A204.1 (cell line): ENCODE measurements around the gene KANK4.

Source experiments
- FAIRE-seq: peaks from 2 replicates; lab custom pipeline; 2012; peaks lifted over from hg19 to GRCh38; lab: Jason Lieb, UNC

Gene KANK4

GRCh38 chr1:62304515-62304914 lies 14.7 kb downstream of the KANK4 start:
- FAIRE-seq, result no peak

DNA sequence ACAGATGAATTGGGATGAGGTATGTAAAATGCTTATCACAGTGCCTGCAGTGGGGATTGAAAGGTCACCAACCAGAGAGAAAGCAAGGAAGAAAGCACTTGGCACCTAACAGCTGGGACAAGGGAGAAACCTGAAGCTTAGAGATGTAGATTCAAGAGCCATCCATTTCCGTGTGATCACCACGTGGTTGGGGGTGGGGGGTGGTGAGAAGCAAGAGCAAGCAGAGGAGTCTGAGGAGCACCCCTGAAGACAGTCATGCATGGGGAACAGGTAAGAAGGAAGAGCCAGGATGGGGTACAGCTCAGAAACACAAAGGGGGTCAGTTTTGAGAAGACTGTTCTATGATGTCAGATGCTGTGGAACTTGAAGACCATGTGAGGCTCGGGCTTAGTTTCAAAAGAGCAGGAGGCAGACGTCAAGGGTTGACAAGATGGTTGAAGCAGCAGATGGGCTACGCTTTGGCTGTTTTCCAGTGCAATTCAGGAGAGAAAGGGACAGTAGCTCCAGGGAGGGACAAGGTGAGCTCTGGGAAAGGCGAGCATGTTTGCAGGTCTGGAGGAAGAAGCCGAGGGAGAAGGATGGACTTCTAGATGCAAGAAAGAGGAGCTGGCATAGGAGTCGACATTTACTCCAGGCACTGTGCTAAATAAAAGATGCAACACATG lies 17.4 kb downstream of the KANK4 start:
- FAIRE-seq, result no peak

GRCh38 chr1:62299426-62300200 lies 19.6 kb downstream of the KANK4 start:
- FAIRE-seq, result no peak

GRCh38 chr1:62295921-62296491 lies 23.2 kb downstream of the KANK4 start:
- FAIRE-seq, result no peak

- no peak for FAIRE-seq
Observed at GRCh38 chr1:62294261-62294660, 25.0 kb downstream of the KANK4 start.

GRCh38 chr1:62288662-62289061 lies 30.6 kb downstream of the KANK4 start:
- FAIRE-seq, result no peak

DNA sequence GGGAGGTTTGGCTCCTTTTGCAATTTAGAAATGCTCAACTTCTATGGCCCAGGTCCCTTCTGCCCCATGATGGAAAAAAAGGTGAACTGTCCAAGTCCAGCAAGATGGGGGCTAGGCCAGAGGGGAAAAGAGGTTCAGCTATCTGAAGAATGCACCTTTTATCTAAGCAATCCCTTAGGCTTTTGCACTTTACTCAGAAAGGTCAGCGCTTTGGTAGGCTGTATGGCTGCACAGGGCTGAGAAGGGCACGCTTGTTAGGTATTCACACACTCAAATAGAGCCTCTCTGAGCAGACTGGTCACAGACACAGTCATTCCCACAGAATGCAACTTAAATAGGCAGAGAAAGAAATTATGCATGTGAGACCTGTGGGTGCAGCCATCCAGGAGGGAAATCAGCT lies 31.0 kb downstream of the KANK4 start:
- FAIRE-seq, result no peak

DNA sequence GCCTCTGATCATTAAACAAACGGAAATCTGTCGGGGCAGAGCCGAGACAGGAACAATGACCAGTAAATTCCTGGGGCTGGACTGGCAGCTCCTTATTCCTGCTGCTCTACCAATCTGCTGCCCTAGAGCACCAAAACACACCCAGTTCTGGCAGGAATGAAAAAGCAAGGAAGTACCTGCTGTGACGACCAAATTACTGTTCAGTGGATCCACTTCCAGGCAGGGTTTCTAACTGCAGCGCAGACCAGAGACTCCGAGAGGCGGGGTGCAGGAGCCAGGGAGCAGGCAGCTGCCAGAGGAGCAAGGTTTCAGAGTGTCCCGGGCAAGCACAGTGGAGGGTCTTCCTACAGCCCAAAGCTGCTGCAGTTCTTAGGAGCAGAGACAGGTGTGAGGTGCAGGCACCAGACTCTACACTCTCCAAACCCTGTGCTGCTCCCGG lies 32.4 kb downstream of the KANK4 start:
- FAIRE-seq, result no peak

- FAIRE-seq, result no peak
Observed at GRCh38 chr1:62285984-62286785, 33.0 kb downstream of the KANK4 start.

GRCh38 chr1:62285440-62285839 lies 33.8 kb downstream of the KANK4 start:
- FAIRE-seq, result no peak

- FAIRE-seq, result no peak
Observed at GRCh38 chr1:62283986-62284385, 35.2 kb downstream of the KANK4 start.

- FAIRE-seq, result no peak
Observed at GRCh38 chr1:62282909-62283755, 36.1 kb downstream of the KANK4 start.

- FAIRE-seq, result no peak
Observed at GRCh38 chr1:62281922-62282555, 37.2 kb downstream of the KANK4 start.

DNA sequence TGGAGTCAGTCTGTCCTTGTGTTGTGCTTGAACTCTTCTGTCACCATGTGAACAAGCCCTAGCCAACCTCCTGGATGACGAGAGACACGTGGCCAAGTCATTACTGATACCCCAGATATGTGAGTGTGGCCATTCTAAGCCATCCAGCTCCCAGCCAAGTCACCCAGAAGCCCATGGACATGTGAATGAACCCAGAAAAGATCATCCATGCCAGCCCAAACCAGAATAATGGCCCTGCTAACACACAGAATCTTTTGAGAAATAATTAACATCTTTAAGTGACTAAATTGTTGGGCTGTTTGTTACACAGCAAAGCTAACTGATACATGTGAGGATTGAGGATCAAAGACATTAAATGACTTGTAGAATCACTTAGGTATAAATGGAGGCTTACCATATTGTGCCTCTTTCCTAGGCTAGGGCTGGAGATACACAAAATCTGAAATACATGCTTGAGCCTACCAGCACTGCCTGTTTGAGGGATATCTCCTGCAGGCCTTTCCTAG lies 38.2 kb downstream of the KANK4 start:
- no peak for FAIRE-seq

DNA sequence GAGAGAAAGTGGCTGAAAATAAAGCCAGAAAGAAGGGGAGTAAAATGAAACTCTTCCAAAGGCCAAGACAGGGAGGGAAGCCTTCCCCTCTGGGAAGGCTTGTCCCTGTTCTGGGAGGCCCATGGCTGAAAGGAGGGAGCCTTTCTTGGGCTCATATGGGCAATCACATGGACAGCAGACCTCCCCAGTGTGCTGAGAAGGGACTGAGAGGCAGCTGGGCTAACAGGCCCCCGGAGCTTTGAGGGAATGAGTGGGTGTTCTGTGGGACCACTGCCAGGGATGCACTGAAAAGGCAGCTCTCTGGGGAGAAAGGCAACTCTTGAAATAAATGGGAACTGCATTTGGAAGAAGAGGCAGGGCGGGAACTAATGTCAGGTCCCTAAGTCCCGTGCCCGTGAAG lies 39.1 kb downstream of the KANK4 start:
- FAIRE-seq, result no peak

- no peak for FAIRE-seq
Observed at GRCh38 chr1:62276791-62277190, 42.4 kb downstream of the KANK4 start.

- no peak for FAIRE-seq
Observed at GRCh38 chr1:62274496-62275485, 44.4 kb downstream of the KANK4 start.

DNA sequence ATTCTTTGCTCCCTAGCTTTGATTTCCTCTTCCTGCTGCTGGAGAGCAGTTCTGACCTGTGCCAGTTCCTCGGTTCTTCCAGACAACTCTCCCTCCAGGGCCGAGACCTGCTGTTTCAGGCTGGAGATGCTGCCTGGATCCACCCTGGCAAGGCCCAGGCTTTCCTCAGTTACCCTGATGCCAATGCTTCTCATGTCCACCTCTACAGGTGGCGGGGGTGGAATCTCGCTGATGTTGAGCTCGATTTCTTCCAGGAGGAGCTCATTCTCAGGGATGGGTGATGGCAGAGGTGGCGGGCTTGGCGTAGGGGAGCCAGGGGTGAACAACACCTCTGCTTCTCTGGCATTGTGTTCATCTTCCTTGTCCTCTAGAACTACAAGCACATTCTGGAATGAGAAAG lies 45.3 kb downstream of the KANK4 start:
- FAIRE-seq, result no peak

DNA sequence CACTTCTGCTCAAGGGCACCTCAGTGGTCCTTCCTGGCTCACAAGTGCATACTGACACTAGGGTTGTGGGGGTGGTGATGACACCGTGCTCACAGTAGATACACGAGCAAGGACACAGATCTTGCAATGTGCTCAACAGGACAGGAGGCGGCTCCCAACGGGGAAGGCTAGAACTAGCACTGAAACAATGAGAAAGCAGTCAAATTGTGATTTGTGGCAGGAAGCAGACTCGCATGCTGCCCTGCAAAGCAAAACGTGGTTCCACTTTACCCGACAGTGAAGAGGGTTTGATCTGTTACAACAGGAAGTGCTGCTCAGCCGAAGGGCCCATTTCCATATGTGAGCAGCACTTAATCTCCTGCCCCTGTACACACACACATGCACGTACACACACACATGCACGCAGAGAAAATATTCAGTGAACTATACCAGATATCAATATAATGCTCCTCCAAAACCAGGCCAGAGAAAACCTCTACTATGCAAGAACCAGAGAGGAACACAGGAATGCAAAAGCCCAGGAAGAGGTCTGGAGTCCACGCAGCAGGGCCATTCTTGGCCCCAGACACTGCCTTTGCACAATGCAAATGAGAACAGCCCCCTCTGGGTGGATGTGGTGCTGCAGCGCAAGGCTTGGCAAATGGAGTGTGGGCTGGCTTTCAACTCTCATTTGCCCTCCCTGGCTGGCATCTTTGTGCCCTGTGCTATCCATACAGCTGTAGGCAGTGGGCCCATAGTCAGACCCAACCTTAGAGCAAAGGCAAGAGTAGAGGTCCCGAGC lies 47.1 kb downstream of the KANK4 start:
- no peak for FAIRE-seq
